ENCODE results near the gene RBM19.
"Not testable (repeated sequence)": the region's sequence is repeated elsewhere in the genome, so short reads cannot be mapped to it uniquely, and the experiment has no call there.

Gene RBM19

DNA sequence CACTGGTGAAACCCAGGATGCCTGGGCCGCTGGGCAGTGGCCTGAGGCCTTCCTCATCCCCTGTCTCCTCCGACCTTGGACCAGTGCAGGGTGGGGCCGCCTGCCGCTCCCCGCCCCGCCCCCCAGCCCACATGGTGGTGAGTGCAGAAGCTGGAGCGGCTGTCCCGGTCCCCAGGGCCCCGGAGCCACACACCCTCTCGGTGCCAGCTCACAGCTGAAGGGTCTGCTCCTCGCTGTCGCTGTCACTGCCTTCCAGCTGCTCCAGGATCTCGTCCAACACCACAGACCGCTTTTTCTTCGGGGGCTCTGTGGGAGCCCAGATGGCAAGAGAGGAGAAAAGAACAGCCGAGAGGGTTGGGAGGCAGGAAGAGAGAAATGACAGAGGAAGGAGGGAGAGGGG lies 143.1 kb downstream of the RBM19 start:
- no peak for DNase-seq

DNA sequence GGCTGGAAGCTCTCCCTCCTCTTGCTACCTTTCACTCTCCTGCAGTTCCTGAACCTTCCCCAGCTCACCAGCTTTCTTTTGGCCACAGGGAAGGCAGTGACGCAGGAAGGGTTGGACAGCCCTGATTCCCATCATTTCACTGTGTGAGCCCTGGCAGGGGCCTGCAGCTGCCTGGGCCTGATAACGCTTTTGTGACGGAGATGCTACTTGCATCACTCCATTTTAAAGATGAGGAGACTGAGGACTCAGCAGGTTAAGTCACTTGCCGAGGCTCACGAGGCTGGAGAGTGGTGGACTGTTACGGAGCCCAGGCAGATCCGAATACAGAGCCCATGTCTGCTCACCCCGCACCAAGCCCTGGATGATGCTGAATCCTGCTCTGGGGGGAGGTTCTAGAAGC lies 145.3 kb downstream of the RBM19 start:
- no peak for DNase-seq

DNA sequence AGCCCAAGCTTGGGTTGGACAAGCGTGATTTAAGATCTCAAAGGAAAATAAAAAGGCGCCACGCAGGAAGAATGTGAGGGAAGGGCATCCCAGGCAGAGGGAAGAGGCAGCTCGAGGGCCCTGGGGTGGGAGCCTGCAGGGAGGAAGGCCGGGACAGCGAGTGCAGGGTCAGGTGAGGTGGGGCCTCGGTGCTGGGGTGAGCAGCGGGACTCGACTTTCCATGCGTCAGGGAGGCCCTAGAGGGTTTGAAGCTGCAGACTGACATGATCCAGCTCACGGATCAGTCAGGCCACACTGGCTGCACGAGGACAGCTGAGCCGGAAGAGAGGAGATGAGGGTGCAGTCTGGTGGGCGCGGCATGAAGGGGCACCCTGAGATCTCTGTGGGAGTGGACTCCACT lies 145.8 kb downstream of the RBM19 start:
- DNase-seq = no peak

DNA sequence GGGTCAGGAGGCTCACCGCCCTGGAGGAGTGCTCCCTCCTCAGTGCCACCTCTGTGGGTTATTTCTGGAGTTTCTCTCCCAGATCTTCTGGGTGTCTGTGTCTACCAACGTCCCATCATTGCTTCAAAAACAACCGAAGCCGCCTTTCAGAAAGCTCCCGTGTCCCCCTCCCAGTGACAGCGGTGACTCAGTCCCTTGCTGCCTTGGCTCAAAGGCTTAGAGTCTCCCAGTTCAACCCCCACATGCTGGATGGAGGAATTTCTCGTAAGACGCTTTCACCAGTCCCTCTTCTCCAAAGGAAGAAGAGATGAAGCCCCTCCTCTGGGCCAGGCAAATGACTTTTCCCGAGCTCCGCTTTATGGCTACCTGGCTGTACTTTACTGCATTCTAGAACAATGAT lies 146.6 kb downstream of the RBM19 start:
- no peak for DNase-seq

DNA sequence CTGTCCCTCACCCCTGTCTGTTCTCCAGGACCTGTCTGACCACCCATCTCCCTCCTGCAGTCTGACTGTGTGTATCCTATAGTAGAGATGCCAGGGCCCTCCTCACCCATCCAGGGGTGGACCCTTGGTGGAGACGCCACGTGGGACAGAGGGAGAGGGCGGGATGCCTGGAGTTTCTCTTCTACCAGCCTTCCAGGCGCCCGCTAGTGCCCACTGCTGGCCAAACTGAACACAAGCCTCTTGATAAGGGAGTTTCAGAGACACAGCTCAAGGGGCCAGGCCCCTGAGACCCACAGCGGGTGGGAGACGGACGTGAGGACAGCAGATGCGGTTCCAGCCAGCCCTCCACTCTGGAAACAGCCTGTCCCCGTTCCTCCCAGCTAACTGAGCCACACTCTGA lies 147.3 kb downstream of the RBM19 start:
- DNase-seq = no peak

- no peak for DNase-seq
Observed at GRCh38 chr12:113818283-113818682, 147.8 kb downstream of the RBM19 start.

DNA sequence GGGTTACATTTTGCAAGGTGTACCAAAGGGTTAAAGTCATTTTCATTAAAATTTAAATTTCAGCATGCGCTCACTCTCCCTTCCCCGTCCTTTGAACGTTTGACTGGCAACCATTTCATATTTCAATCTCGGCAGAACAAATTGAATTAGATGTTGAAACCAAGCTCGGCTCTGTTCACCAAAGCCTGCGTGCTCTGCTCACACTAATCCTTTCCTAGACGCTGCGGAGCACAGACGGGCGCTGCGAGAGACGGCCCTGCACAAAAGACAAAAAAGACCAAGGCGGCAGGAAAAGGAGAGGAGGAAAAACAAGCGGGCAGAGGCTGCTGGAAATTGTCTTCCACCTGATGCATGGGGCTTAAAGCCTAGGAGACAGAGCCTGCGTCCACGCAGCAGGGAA lies 149.3 kb downstream of the RBM19 start:
- DNase-seq = no peak

GRCh38 chr12:113815031-113815430 lies 151.1 kb downstream of the RBM19 start:
- DNase-seq = no peak

DNA sequence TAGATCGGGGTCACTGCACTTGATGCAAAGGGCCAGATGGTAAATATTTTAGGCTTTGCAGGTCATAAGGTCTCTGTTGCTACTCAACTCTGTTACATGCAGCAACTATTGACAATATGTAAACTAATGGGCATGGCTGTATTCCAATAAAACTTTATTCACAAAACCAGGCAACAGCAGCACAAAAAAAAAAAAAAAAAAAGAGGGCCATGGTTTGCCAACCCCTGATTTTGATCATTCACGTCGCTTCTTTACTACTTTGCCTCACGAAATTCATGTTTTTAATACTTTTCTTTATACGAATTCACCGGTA lies 152.9 kb downstream of the RBM19 start:
- DNase-seq = no peak

DNA sequence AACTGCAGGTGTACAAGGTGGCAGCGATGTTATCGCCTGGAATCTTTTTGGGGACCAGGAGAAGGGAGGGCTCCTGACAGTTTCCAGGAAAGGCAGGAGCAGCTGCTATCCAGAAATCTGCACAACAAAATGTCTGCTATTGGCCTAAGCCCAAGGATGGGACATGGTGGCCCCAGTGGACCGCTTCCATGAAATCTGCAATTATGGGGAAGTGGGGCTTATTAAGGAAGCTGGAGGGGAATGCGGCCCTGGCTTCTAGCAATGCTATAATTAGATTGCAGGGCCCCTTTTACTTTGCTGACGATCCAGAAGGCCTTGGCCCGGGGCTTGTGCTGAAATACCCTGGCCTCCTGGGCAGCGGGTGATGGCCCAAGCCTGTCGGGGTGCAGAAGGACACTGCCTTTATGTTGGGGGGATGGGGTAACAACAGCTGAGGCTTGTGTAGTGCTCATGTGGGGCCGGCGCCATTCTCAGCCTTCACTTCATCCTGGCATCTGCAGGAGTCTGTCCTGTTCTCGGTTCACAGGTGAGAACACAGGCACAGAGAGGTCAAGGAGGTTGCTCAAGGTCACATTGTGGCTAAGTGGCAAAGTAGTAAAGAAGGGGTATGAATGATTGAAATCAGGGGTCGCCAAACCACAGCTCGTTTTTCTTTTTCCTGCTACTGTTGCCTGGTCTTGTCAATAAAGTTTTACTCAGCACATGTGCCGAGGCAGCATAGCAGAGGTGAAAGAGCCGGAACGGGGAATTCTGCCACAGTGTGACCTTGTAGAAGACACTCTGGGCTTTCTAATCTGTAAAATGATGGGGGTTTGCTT lies 153.5 kb downstream of the RBM19 start:
- DNase-seq = no peak

- not testable (repeated sequence) for DNase-seq
Observed at GRCh38 chr12:113809462-113810220, 156.5 kb downstream of the RBM19 start.

DNA sequence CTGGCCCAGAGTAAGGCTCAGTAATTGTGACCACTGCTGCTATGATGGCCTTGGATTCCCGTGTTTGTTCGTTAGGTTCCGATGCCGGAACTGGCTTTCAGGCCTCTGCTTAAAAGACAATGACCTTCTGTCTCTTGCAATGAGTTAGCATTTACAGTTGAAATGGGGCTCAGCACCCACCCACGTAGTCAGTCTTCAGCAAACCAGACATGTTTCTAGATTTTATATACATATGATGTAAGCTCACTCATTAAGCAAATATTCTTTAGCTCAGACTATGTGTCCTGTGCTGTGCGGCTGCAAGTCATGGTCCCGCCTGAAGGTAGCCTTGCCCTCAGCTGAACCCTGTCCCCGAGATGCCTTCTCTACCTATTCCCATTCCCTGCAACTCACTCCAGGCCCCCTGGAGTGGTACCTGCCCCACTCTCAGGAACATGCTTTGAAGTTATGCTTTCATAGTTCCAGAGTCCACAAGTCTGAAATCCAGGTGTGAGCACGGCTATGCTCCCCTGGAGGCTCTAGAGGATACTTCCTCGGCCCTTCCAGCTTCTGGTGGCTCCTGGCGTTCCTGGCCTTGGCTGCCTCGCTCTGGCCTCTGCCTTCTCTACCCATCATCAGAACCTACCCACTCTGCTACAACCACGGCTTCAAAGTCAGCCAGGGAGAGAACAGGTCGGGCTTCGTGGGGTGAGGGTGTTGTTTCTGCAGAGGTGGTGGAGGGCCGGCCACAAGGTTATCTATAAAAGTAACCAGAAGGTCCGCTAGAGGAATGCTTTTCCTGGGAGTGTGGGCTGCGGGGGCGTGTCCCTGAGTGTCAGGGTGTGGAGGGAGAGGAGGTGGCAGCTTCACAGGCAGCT lies 157.8 kb downstream of the RBM19 start:
- DNase-seq = no peak

GRCh38 chr12:113805673-113806072 lies 160.5 kb downstream of the RBM19 start:
- no peak for DNase-seq

- no peak for DNase-seq
Observed at GRCh38 chr12:113804961-113805600, 161.0 kb downstream of the RBM19 start.

GRCh38 chr12:113803759-113804140 lies 162.4 kb downstream of the RBM19 start:
- no peak for DNase-seq

DNA sequence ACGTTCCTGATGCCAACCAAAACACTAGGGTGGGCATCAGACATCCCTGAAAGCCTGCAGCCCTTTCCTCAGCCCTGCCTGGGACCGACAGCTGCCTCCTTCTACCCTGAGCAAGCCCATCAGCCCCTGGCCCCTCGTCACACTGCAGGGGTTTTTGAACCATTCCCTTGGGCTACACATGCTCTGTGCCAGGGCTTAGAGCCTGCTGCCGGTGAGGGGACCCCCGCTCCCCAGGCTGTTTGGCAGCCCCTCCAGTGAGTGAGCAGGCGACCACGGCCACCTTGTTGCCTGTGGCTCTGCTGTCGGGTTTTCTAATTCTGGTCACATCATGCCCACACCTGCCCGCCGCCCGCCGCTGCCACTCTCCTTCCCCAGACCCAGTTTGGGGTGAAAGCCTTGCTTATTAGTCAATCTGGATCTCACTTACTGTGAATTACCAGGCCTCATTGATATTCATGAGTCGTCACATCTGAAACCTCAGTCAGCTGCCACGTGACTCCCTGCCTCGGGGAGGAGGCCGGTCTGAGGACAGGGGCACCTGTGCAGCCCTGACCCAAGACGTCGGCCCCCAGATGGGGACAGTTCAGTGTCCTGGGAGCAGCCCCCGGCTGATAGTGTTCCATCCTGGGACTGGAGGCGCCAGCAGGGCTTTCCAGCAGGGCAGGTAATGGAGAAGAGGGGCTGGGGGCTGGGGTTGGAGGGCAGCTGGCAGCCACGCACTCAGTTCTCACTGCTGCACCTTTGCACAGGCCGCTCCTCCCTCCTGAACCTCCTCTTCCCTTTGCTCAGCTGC lies 163.0 kb downstream of the RBM19 start:
- no peak for DNase-seq

DNA sequence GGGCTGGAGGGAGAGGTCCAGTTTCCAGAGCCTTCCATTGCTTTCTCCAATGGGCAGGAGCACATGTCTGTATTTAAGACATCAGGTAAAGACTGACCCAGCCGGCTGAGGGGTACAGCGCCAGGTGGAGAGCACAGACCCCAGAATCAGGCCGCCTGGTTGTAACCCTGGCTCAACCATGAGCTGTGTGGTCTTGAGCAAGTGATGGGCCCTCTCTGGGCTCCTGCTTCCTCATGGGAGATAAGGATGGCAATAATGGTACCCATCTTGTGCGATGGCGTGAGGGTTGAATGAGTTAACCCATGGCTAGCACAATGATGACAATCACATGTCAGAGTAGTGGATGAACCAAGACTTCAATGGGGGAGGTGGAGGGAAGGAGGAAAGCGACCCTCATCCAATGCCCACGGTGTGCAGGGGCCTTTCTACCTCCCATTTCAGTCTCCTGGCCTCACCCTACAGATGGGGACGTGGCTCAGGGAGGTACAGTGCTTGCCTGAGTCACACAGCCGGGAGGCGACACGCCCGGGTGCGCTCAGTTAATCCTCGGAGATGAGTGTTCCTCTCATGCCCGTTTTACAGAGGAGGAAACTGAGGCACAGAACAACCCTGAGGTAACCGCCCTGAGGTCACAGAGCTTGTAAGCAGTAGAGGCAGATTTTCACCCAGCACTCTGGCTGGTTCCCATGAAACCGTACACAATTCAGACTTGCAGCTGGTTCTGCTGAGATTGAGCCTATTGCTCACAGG lies 163.9 kb downstream of the RBM19 start:
- DNase-seq = no peak

- no peak for DNase-seq
Observed at GRCh38 chr12:113800201-113800600, 165.9 kb downstream of the RBM19 start.

DNA sequence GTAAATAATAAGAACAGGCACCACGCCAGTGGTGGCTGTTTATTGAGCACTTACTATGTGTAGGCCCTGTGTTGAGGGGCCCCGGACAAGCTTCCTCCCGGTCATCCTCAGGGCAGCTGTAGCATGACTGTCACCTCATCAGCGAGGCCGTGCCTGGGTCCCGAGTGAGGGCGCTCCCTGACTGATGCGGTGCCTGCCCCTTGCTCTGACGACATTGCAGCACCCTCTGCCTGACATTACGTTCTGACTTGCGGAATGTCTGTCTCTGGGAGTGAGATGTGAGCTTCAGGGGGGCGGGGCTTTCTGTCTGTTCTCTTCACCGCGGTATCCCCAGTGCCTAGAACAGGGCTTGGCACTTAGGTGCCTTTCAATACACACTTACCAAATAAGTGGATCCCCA lies 167.6 kb downstream of the RBM19 start:
- DNase-seq = no peak

- DNase-seq = no peak
Observed at GRCh38 chr12:113797535-113797868, 168.6 kb downstream of the RBM19 start.

DNA sequence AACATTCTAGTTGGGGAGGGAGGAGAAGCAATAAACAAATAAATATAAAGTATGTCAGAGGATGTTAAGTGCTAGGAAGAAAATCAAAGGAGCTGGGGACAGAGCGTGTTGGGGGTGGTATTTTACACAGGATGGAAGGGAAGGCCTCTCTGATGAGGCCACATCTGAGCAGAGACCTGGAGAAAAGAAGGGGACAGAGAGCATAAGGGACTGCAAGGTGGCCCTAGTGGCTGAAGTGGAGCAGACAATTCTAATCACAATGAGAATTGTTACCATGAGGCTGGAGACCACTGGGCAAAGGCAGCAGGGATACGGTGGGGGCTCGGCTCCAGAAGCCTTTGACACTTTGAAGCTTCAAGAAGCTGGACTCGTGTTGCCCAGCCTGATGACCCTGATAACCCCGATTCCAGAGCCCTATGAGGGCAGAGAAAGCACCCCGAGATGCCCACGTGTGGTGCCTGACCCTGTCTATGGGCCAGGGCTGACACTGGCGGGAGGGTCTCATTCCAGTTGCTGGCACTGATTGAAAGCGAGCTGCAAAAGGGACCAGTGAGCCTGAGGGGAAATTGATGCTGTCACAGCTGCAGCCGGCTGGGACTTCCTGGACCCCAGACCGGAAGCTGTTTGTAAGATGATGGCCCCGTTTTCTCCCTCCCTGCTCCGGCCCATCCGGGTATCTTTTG lies 169.1 kb downstream of the RBM19 start:
- DNase-seq = no peak
